GM18868 (cell line): ENCODE results near the gene CDH20.

ENCODE experiments used
- ATAC-seq: cut with Tn5 transposase; IDR thresholded peaks from one replicate; pipeline ENCODE4 v1.9.1; 2021; ENCODE audit warnings: mild to moderate bottlenecking, moderate library complexity; ENCODE audit not compliant: unreplicated experiment

CDH20 gene

GRCh38 chr18:61419763-61420162 lies 86.5 kb downstream of the CDH20 start:
- ATAC-seq: no peak

- no peak for ATAC-seq
Measured at GRCh38 chr18:61420218-61420885, 87.1 kb downstream of the CDH20 start.

GRCh38 chr18:61426492-61427053 lies 93.3 kb downstream of the CDH20 start:
- no peak for ATAC-seq

- ATAC-seq: no peak
Measured at GRCh38 chr18:61428266-61428665, 95.0 kb downstream of the CDH20 start.

- no peak for ATAC-seq
Measured at GRCh38 chr18:61432590-61432989, 99.4 kb downstream of the CDH20 start.

- peak; percentile 94 for ATAC-seq
Measured at GRCh38 chr18:61435064-61435652, 101.9 kb downstream of the CDH20 start.

- no peak for ATAC-seq
Measured at GRCh38 chr18:61443081-61443725, 110.0 kb downstream of the CDH20 start.

GRCh38 chr18:61448316-61448715 lies 115.1 kb downstream of the CDH20 start:
- peak; percentile 60 for ATAC-seq

- no peak for ATAC-seq
Measured at GRCh38 chr18:61459896-61460648, 126.8 kb downstream of the CDH20 start.

- ATAC-seq: no peak
Measured at GRCh38 chr18:61464551-61465142, 131.4 kb downstream of the CDH20 start.

- no peak for ATAC-seq
Measured at GRCh38 chr18:61466736-61467135, 133.5 kb downstream of the CDH20 start.

- ATAC-seq: no peak
Measured at GRCh38 chr18:61470031-61470674, 136.9 kb downstream of the CDH20 start.

GRCh38 chr18:61471541-61471940 lies 138.3 kb downstream of the CDH20 start:
- ATAC-seq: no peak

- no peak for ATAC-seq
Measured at GRCh38 chr18:61471942-61472341, 138.7 kb downstream of the CDH20 start.

- no peak for ATAC-seq
Measured at GRCh38 chr18:61474341-61474740, 141.1 kb downstream of the CDH20 start.

GRCh38 chr18:61474918-61475317 lies 141.7 kb downstream of the CDH20 start:
- ATAC-seq: no peak

GRCh38 chr18:61475931-61476330 lies 142.7 kb downstream of the CDH20 start:
- no peak for ATAC-seq

GRCh38 chr18:61489334-61489733 lies 156.1 kb downstream of the CDH20 start:
- no peak for ATAC-seq

GRCh38 chr18:61496374-61496773 lies 163.1 kb downstream of the CDH20 start:
- ATAC-seq: no peak

GRCh38 chr18:61497422-61497821 lies 164.2 kb downstream of the CDH20 start:
- no peak for ATAC-seq
